G401.6 (cell line): ENCODE results near the gene ICAM2.

Experiments used
- FAIRE-seq: peaks from 2 replicates; lab custom pipeline; 2012; peaks lifted over from hg19 to GRCh38; lab: Jason Lieb, UNC

Gene ICAM2

GRCh38 chr17:63973930-63974593, 46.4 kb downstream of the ICAM2 start:
- FAIRE-seq: no peak

- no peak for FAIRE-seq
Measured at GRCh38 chr17:63973247-63973646, 47.2 kb downstream of the ICAM2 start.

- no peak for FAIRE-seq
Measured at GRCh38 chr17:63972796-63973195, 47.6 kb downstream of the ICAM2 start, which contains the start of gene SCN4A. Gene SCN4A, minus strand, starts transcription at chr17:63972918. Its CDS starts 77 bp downstream, at chr17:63972841.

GRCh38 chr17:63969278-63969677, 51.2 kb downstream of the ICAM2 start:
- no peak for FAIRE-seq

- no peak for FAIRE-seq
Measured at GRCh38 chr17:63967953-63968352, 52.5 kb downstream of the ICAM2 start.

GRCh38 chr17:63966646-63967264, 53.7 kb downstream of the ICAM2 start:
- no peak for FAIRE-seq

- FAIRE-seq: no peak
Measured at GRCh38 chr17:63963123-63963522, 57.3 kb downstream of the ICAM2 start.

GRCh38 chr17:63962298-63962744, 58.1 kb downstream of the ICAM2 start:
- no peak for FAIRE-seq

- no peak for FAIRE-seq
Measured at GRCh38 chr17:63961355-63962212, 58.8 kb downstream of the ICAM2 start.

GRCh38 chr17:63960430-63960829, 60.0 kb downstream of the ICAM2 start:
- FAIRE-seq: no peak

- no peak for FAIRE-seq
Measured at GRCh38 chr17:63960006-63960405, 60.4 kb downstream of the ICAM2 start.

GRCh38 chr17:63956296-63956920, 64.0 kb downstream of the ICAM2 start:
- no peak for FAIRE-seq

GRCh38 chr17:63955791-63956190, 64.6 kb downstream of the ICAM2 start:
- FAIRE-seq: no peak

GRCh38 chr17:63955232-63955631, 65.2 kb downstream of the ICAM2 start:
- no peak for FAIRE-seq

GRCh38 chr17:63954402-63955063, 65.9 kb downstream of the ICAM2 start:
- FAIRE-seq: no peak
